SK-N-SH treated with all-trans-retinoic acid at 6 μM for 48 hours (cell line): ENCODE data around the gene SDK1.

Experiments used
- ATAC-seq: fragments of 200-7000 bp; cut with Tn5 transposase; 3 replicates; pipeline ENCODE4 v1.9.1; 2020; ENCODE audit warnings: mild to moderate bottlenecking, moderate library complexity
- ARNTL ChIP-seq: fragments of 450-650 bp; formaldehyde crosslinking; IDR thresholded peaks from 2 replicates; pipeline ENCODE4 v1.5.0; 2020; ENCODE audit warnings: low read depth, mild to moderate bottlenecking, moderate library complexity, borderline replicate concordance
- BACH2 ChIP-seq: fragments of 250-450 bp; sonication (Bioruptor Pico); IDR thresholded peaks from 2 replicates; pipeline ENCODE4 v1.9.0; 2021; ENCODE audit warnings: mild to moderate bottlenecking, borderline replicate concordance
- CREB5 ChIP-seq: fragments of 250-450 bp; sonication (Bioruptor Pico); IDR thresholded peaks from 2 replicates; pipeline ENCODE4 v1.5.1; 2020; ENCODE audit warnings: low read depth, mild to moderate bottlenecking, moderate library complexity
- CSDC2 ChIP-seq: fragments of 250-450 bp; sonication (Bioruptor Pico); IDR thresholded peaks from 2 replicates; pipeline ENCODE4 v1.5.0; 2020; ENCODE audit warnings: mild to moderate bottlenecking, moderate library complexity
- CSRNP3 ChIP-seq: fragments of 250-450 bp; sonication (Bioruptor Pico); IDR thresholded peaks from 2 replicates; pipeline ENCODE4 v1.5.1; 2021; ENCODE audit warnings: mild to moderate bottlenecking, moderate library complexity
- GLIS3 ChIP-seq: fragments of 250-450 bp; sonication (Bioruptor Pico); IDR thresholded peaks from 2 replicates; pipeline ENCODE4 v1.5.0; 2020; ENCODE audit warnings: mild to moderate bottlenecking, moderate library complexity
- ISL1 ChIP-seq: fragments of 250-450 bp; sonication (Bioruptor Pico); IDR thresholded peaks from 2 replicates; pipeline ENCODE4 v2.1.2; 2022; ENCODE audit warnings: mild to moderate bottlenecking, moderate library complexity
- PATZ1 ChIP-seq: fragments of 250-450 bp; sonication (Bioruptor Pico); IDR thresholded peaks from 2 replicates; pipeline ENCODE4 v1.8.0; 2020; ENCODE audit warnings: mild to moderate bottlenecking, moderate library complexity, borderline replicate concordance
- POU6F1 ChIP-seq: fragments of 250-450 bp; sonication (Bioruptor Pico); IDR thresholded peaks from 2 replicates; pipeline ENCODE4 v1.8.0; 2021; ENCODE audit warnings: low read depth, mild to moderate bottlenecking, moderate library complexity, borderline replicate concordance
- SNAI2 ChIP-seq: fragments of 250-450 bp; sonication (Bioruptor Pico); IDR thresholded peaks from 2 replicates; pipeline ENCODE4 v1.5.0; 2020; ENCODE audit warnings: mild to moderate bottlenecking, moderate library complexity
- TCF4 ChIP-seq: fragments of 250-450 bp; sonication (Bioruptor Pico); IDR thresholded peaks from 2 replicates; pipeline ENCODE4 v1.8.0; 2021; ENCODE audit warnings: mild to moderate bottlenecking, moderate library complexity, borderline replicate concordance
- TOX ChIP-seq: fragments of 250-450 bp; sonication (Bioruptor Pico); IDR thresholded peaks from 2 replicates; pipeline ENCODE4 v1.8.0; 2021; ENCODE audit warnings: mild to moderate bottlenecking, moderate library complexity, borderline replicate concordance
- TSHZ2 ChIP-seq: fragments of 250-450 bp; sonication (Bioruptor Pico); IDR thresholded peaks from 2 replicates; pipeline ENCODE4 v1.5.0; 2020; ENCODE audit warnings: mild to moderate bottlenecking, moderate library complexity
- ZC3H10 ChIP-seq: fragments of 250-450 bp; sonication (Bioruptor Pico); IDR thresholded peaks from 2 replicates; pipeline ENCODE4 v1.5.1; 2021; ENCODE audit warnings: mild to moderate bottlenecking, moderate library complexity
- ZFP3 ChIP-seq: fragments of 250-450 bp; sonication (Bioruptor Pico); IDR thresholded peaks from 2 replicates; pipeline ENCODE4 v1.5.0; 2020; ENCODE audit warnings: mild to moderate bottlenecking, moderate library complexity
- ZFP30 ChIP-seq: fragments of 450-650 bp; formaldehyde crosslinking; IDR thresholded peaks from 2 replicates; pipeline ENCODE4 v1.5.0; 2022; ENCODE audit warnings: mild to moderate bottlenecking, moderate library complexity
- ZNF565 ChIP-seq: fragments of 450-650 bp; formaldehyde crosslinking; conservative IDR thresholded peaks from 2 replicates; pipeline ENCODE4 v1.5.0; 2020; ENCODE audit warnings: low read depth, mild to moderate bottlenecking, moderate library complexity
- ZNF70 ChIP-seq: fragments of 450-650 bp; formaldehyde crosslinking; IDR thresholded peaks from 2 replicates; pipeline ENCODE4 v1.5.0; 2020; ENCODE audit warnings: mild to moderate bottlenecking, moderate library complexity
- ZNF8 ChIP-seq: fragments of 450-650 bp; formaldehyde crosslinking; IDR thresholded peaks from 2 replicates; pipeline ENCODE4 v1.5.0; 2020; ENCODE audit warnings: mild to moderate bottlenecking, moderate library complexity

The SDK1 gene

GRCh38 chr7:4245866-4246470, 944.9 kb downstream of the SDK1 start:
- no peak for ATAC-seq
- TF ChIP-seq TOX (no peak), TSHZ2 (CRISPR knock-in tag) (no peak)

GRCh38 chr7:4246536-4246935, 945.5 kb downstream of the SDK1 start:
- TF ChIP-seq TOX (no peak), CREB5 (CRISPR knock-in tag) (no peak), PATZ1 (CRISPR knock-in tag) (no peak)
- no peak for ATAC-seq

- no peak for TF ChIP-seq BACH2 (CRISPR knock-in tag)
- no peak for TF ChIP-seq ZFP3 (CRISPR knock-in tag)
- TF ChIP-seq ISL1 (CRISPR knock-in tag) = no peak
- no peak for TF ChIP-seq CREB5 (CRISPR knock-in tag)
- TF ChIP-seq ZFP30 (CRISPR knock-in tag) = no peak
- TF ChIP-seq CSDC2 = no peak
- TF ChIP-seq ZNF70 (CRISPR knock-in tag) = no peak
- TF ChIP-seq SNAI2 (CRISPR knock-in tag) = no peak
- no peak for TF ChIP-seq ZC3H10 (CRISPR knock-in tag)
- TF ChIP-seq ZNF8 (CRISPR knock-in tag) = no peak
These were observed 946.2 kb downstream of the SDK1 start for GRCh38 chr7:4247106-4247876.

GRCh38 chr7:4248295-4248694, 947.2 kb downstream of the SDK1 start:
- ATAC-seq = no peak
- TF ChIP-seq ZFP3 (CRISPR knock-in tag) (no peak), SNAI2 (CRISPR knock-in tag) (no peak)

More at GRCh38 chr7:4247106-4247876, 946.2 kb downstream of the SDK1 start:
- ATAC-seq = no peak

GRCh38 chr7:4249241-4249640, 948.2 kb downstream of the SDK1 start:
- no peak for TF ChIP-seq ARNTL (CRISPR knock-in tag)
- no peak for ATAC-seq

GRCh38 chr7:4255336-4255735, 954.3 kb downstream of the SDK1 start:
- no peak for ATAC-seq
- TF ChIP-seq CSRNP3 (CRISPR knock-in tag) (no peak), GLIS3 (no peak), ISL1 (CRISPR knock-in tag) (no peak), ARNTL (CRISPR knock-in tag) (no peak), CSDC2 (no peak), BACH2 (CRISPR knock-in tag) (no peak), ZFP3 (CRISPR knock-in tag) (no peak), CREB5 (CRISPR knock-in tag) (no peak), POU6F1 (CRISPR knock-in tag) (no peak), ZNF565 (CRISPR knock-in tag) (no peak), TCF4 (CRISPR knock-in tag) (no peak), SNAI2 (CRISPR knock-in tag) (no peak)
